Hepatocyte (in vitro differentiated cells): Measurements from ENCODE around the gene FAR2.

Experiments used
- EZH2 ChIP-seq: fragments of 200-600 bp; sonication (generic); IDR thresholded peaks from 2 replicates; pipeline ENCODE4 v1.6.1; 2016; ENCODE audit warnings: antibody characterized with exemption, mild to moderate bottlenecking, borderline replicate concordance
- EZH2phosphoT487 ChIP-seq: fragments of 200-600 bp; sonication (generic); IDR thresholded peaks from one replicate; pipeline ENCODE4 v1.6.1; 2018; ENCODE audit warnings: antibody characterized with exemption, mild to moderate bottlenecking, low read depth, moderate library complexity; ENCODE audit not compliant: unreplicated experiment, severe bottlenecking
- TF ChIP-seq, protein P1 (sequence below): fragments of 200-600 bp; sonication (generic); IDR thresholded peaks from 2 replicates; pipeline ENCODE4 v1.5.1; 2016; ENCODE audit warnings: antibody characterized with exemption, mild to moderate bottlenecking; ENCODE audit not compliant: poor library complexity

DNA sequence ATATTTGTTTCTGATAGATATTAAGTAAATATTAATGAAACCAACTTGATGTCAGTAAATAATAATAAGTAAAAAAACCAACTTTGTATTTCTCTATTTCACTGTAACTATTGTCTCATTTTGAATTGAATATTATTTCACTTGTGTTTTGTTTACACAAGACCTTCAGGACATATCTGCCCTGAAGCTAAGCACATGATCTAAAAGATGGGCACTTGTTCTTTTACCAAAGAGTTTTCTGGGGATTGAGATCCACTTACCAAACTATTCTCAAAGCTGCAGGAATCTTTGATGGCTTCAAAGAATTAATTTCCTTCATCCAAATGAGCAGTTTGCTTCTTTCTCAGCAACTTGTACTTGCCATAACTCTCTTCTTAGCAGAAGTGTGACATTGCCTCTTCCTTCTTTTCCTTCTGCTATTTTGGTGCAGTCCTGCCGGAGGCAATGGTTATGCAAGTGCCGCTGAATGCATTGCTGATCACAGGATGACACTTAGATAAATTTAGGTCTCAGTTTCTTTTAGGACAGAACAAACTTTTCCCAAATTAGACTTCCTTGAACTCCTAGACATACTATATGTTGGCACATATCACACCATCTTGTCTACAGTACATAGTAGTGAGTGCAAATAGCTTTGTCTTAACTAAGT, 9.2 kb downstream of the FAR2 start:
- TF ChIP-seq, protein P1, sequence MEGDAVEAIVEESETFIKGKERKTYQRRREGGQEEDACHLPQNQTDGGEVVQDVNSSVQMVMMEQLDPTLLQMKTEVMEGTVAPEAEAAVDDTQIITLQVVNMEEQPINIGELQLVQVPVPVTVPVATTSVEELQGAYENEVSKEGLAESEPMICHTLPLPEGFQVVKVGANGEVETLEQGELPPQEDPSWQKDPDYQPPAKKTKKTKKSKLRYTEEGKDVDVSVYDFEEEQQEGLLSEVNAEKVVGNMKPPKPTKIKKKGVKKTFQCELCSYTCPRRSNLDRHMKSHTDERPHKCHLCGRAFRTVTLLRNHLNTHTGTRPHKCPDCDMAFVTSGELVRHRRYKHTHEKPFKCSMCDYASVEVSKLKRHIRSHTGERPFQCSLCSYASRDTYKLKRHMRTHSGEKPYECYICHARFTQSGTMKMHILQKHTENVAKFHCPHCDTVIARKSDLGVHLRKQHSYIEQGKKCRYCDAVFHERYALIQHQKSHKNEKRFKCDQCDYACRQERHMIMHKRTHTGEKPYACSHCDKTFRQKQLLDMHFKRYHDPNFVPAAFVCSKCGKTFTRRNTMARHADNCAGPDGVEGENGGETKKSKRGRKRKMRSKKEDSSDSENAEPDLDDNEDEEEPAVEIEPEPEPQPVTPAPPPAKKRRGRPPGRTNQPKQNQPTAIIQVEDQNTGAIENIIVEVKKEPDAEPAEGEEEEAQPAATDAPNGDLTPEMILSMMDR, result no peak
- TF ChIP-seq EZH2 (no peak), EZH2phosphoT487 (no peak)
